ENCODE measurements around the gene SLC36A1. TPM values are rescaled to one million over a fixed set of nuclear protein-coding genes. Genes with fewer than 3 reads are reported as not detected.

SLC36A1 gene
- total RNA-seq, 1 experiment from 2014 or later = 13.6 TPM

DNA sequence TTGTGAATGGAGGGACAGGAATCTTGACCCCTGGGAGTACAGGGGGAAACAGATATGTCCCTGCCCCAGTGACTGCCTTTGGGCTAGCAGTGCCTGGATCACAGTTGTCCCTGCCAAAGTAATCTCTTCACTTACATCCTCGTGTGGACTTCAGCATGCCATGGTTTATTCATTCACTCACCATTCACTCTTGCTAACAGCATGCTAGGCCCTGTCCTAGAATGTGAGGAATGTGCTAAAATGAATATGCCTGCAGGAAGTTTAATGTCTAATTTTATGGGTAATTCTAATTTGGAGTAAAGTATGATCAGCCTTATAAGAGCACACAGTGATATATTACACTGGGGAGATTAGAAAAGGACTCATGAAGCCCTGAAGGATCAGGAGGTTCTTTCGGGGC lies 80.8 kb downstream of the SLC36A1 start:
- TF ChIP-seq, protein P1, sequence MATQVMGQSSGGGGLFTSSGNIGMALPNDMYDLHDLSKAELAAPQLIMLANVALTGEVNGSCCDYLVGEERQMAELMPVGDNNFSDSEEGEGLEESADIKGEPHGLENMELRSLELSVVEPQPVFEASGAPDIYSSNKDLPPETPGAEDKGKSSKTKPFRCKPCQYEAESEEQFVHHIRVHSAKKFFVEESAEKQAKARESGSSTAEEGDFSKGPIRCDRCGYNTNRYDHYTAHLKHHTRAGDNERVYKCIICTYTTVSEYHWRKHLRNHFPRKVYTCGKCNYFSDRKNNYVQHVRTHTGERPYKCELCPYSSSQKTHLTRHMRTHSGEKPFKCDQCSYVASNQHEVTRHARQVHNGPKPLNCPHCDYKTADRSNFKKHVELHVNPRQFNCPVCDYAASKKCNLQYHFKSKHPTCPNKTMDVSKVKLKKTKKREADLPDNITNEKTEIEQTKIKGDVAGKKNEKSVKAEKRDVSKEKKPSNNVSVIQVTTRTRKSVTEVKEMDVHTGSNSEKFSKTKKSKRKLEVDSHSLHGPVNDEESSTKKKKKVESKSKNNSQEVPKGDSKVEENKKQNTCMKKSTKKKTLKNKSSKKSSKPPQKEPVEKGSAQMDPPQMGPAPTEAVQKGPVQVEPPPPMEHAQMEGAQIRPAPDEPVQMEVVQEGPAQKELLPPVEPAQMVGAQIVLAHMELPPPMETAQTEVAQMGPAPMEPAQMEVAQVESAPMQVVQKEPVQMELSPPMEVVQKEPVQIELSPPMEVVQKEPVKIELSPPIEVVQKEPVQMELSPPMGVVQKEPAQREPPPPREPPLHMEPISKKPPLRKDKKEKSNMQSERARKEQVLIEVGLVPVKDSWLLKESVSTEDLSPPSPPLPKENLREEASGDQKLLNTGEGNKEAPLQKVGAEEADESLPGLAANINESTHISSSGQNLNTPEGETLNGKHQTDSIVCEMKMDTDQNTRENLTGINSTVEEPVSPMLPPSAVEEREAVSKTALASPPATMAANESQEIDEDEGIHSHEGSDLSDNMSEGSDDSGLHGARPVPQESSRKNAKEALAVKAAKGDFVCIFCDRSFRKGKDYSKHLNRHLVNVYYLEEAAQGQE (IDR thresholded peaks at IDR 0.05; ENCODE audit: insufficient read depth in 1 of 2, low read depth in 2 of 2, low read length in 1 of 2) = no peak
- no peak for DNase-seq (ENCODE audit: low read depth, low spot score)
- 0 out of 2 replicates have a peak, but pooled peaks cover 4% of the 10 kb centered on the region for H3K27me3 ChIP-seq (ENCODE audit: control insufficient read depth, insufficient read depth, low read length)
- in situ Hi-C loops (cut with HindIII; ENCODE audit: low pct_unique_long_range_greater_than_20kb, low sequenced_read_pairs) = no loop called here
- H3K36me3 ChIP-seq (ENCODE audit: control insufficient read depth, insufficient read depth, low read length) = no peaks in the 10 kb centered on the region
- ChIA-PET CTCF (no interaction called here), POLR2A (no interaction called here)
- BruUV-seq (replicated peaks) = no TSS peak
- no peak overlapping the region for H3K27ac ChIP-seq (ENCODE audit: low read length)
- ATAC-seq = no peak
- intact Hi-C loops (cut with micrococcal nuclease; ENCODE audit: unreplicated experiment) = no loop called here
- H3K4me3 ChIP-seq (ENCODE audit: low read depth in 2 of 2, low read length in 2 of 2) = no peak overlapping the region
- no peaks in the 10 kb centered on the region for H3K4me1 ChIP-seq (ENCODE audit: control insufficient read depth, insufficient read depth, low read length)
- H3K9me3 ChIP-seq (ENCODE audit: control insufficient read depth, insufficient read depth, low read depth, low read length) = no peaks in the 10 kb centered on the region

DNA sequence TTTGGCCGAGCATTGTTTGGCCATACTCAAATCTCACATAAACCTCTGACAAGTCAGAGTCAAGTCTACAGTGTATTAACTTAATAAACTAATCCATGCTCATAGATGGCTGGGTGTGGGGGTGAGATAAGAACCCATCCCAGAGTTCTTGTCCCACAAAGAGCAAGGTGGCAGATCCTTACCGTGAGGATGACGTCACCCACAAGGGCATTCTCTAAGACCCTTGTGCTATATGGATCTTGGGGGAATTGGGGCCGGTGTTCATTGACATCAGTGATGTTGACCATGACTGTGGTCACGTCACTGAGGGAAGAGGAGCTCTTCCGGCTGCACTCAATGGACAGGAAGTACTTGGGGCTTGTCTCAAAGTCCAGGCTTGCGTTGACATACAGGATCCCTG lies 81.6 kb downstream of the SLC36A1 start:
- Histone ChIP-seq H3K4me1 (ENCODE audit: control insufficient read depth, insufficient read depth, low read length) (no peaks in the 10 kb centered on the region), H3K9me3 (ENCODE audit: control insufficient read depth, insufficient read depth, low read depth, low read length) (no peaks in the 10 kb centered on the region), H3K27me3 (ENCODE audit: control insufficient read depth, insufficient read depth, low read length) (peaks cover 5% of the 10 kb centered on the region; the same call in 1 of the 2 replicates), H3K36me3 (ENCODE audit: control insufficient read depth, insufficient read depth, low read length) (no peaks in the 10 kb centered on the region), H3K4me3 (ENCODE audit: low read depth in 2 of 2, low read length in 2 of 2) (no peak overlapping the region), H3K27ac (ENCODE audit: low read length) (no peak overlapping the region)
- in situ Hi-C loops (cut with HindIII; ENCODE audit: low pct_unique_long_range_greater_than_20kb, low sequenced_read_pairs) (no loop called here), intact Hi-C loops (cut with micrococcal nuclease; ENCODE audit: unreplicated experiment) (no loop called here)
- ChIA-PET CTCF (no interaction called here), POLR2A (no interaction called here)
- BruUV-seq (replicated peaks) = no TSS peak
- no peak for TF ChIP-seq POLR2AphosphoS5 (IDR thresholded peaks at IDR 0.05; ENCODE audit: low read depth, low read length)
- no peak for TF ChIP-seq TCF7L2 (IDR thresholded peaks at IDR 0.05; ENCODE audit: low read depth, low read length)
- no peak for TF ChIP-seq SIN3A (IDR thresholded peaks at IDR 0.05; ENCODE audit: borderline replicate concordance, insufficient read depth, low read depth, low read length)
- TF ChIP-seq, protein P1 (IDR thresholded peaks at IDR 0.05; ENCODE audit: insufficient read depth in 1 of 2, low read depth in 2 of 2, low read length in 1 of 2) = no peak
- TF ChIP-seq, protein P2, sequence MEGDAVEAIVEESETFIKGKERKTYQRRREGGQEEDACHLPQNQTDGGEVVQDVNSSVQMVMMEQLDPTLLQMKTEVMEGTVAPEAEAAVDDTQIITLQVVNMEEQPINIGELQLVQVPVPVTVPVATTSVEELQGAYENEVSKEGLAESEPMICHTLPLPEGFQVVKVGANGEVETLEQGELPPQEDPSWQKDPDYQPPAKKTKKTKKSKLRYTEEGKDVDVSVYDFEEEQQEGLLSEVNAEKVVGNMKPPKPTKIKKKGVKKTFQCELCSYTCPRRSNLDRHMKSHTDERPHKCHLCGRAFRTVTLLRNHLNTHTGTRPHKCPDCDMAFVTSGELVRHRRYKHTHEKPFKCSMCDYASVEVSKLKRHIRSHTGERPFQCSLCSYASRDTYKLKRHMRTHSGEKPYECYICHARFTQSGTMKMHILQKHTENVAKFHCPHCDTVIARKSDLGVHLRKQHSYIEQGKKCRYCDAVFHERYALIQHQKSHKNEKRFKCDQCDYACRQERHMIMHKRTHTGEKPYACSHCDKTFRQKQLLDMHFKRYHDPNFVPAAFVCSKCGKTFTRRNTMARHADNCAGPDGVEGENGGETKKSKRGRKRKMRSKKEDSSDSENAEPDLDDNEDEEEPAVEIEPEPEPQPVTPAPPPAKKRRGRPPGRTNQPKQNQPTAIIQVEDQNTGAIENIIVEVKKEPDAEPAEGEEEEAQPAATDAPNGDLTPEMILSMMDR (IDR thresholded peaks at IDR 0.05) = no peak
- DNase-seq (ENCODE audit: low read depth, low spot score) = no peak
- no peak for ATAC-seq
